Mucosa of descending colon (tissue), 3 donors: ENCODE results near the gene PPFIA3. TPM values are rescaled to one million over a fixed set of nuclear protein-coding genes. Genes with fewer than 3 reads are reported as not detected.

ENCODE experiments used
- ATAC-seq: fragments of 200-7000 bp; cut with Tn5 transposase; one replicate; pipeline ENCODE4 v1.9.1; 2020; ENCODE audit warnings: mild to moderate bottlenecking, moderate library complexity
- DNase-seq, 3 donors: peaks; one replicate each; pipeline ENCODE4 v3.0.0-alpha.2; 2020
- H3K36me3 ChIP-seq: fragments of 200-600 bp; one replicate; pipeline ENCODE4 v1.8.0; 2021; ENCODE audit warnings: low read depth, mild to moderate bottlenecking
- H3K4me1 ChIP-seq: fragments of 200-600 bp; one replicate; pipeline ENCODE4 v1.8.0; 2021; ENCODE audit warnings: low read depth, mild to moderate bottlenecking
- H3K4me3 ChIP-seq: fragments of 200-600 bp; one replicate; pipeline ENCODE4 v1.8.0; 2021; ENCODE audit warnings: mild to moderate bottlenecking
- H3K9me3 ChIP-seq: fragments of 200-600 bp; one replicate; pipeline ENCODE4 v1.8.0; 2021; ENCODE audit warnings: mild to moderate bottlenecking
- CTCF ChIP-seq: fragments of 200-600 bp; IDR thresholded peaks from one replicate; pipeline ENCODE4 v1.8.0; 2022; ENCODE audit warnings: antibody characterized with exemption, mild to moderate bottlenecking
- intact Hi-C, 2 donors: fragments of 100-400 bp; cut with DNase I in 1 of 2; cut with micrococcal nuclease in 1 of 2; formaldehyde crosslinking; loops; one replicate each; pipeline versions ENCODE4 v1.11.0 to v1.11.1; 2022; cut with DNase I, micrococcal nuclease
- total RNA-seq, 3 donors: library from RNA; stranded (reverse); fragmentation: NEBNext Ultra II Directional in 2 of 3; extraction: Animal tissue kit (Norgen Biotek cat#: 25700) in 2 of 3; gene quantifications; one replicate each; pipeline versions ENCODE4 v1.2.1 to v1.2.4, GENCODE V29; 2021 to 2023
- donor health status: DM: no; HTN: no; CAD: no; lungs with moderate emphysema.
- donor health status: DM: no; HTN: no; CAD: no.
- donor health status: DM: no; HTN: yes; CAD: no.

PPFIA3 gene
- total RNA-seq, 3 donors from 2014 or later, result 15.1 to 21.4 (median 19.6) TPM

- Histone ChIP-seq H3K9me3 (no peaks in the 10 kb centered on the region), H3K36me3 (peaks cover 5% of the 10 kb centered on the region), H3K4me3 (no peak overlapping the region), H3K4me1 (no peaks in the 10 kb centered on the region)
- DNase-seq (no peak), ATAC-seq (no peak)
- no peak for TF ChIP-seq CTCF
- intact Hi-C loops, result no loop called here
Observed at GRCh38 chr19:49080392-49080791, 39.0 kb upstream of the PPFIA3 start.

- DNase-seq (no peak), ATAC-seq (no peak)
- peaks cover 5% of the 10 kb centered on the region for H3K36me3 ChIP-seq
- intact Hi-C loops, result no loop called here
- H3K9me3 ChIP-seq, result no peaks in the 10 kb centered on the region
- no peak for TF ChIP-seq CTCF
- no peak overlapping the region for H3K4me3 ChIP-seq
- H3K4me1 ChIP-seq, result peaks cover 2% of the 10 kb centered on the region
Observed at GRCh38 chr19:49081273-49081672, 38.1 kb upstream of the PPFIA3 start.

GRCh38 chr19:49084206-49085019, 34.9 kb upstream of the PPFIA3 start:
- TF ChIP-seq CTCF, result no peak
- intact Hi-C loops, result no loop called here
- no peak overlapping the region for H3K4me3 ChIP-seq
- DNase-seq (peak in 2 of 3 donors; percentile 38 to 50), ATAC-seq (no peak)
- H3K36me3 ChIP-seq, result peaks cover 5% of the 10 kb centered on the region
- H3K4me1 ChIP-seq, result peaks cover 17% of the 10 kb centered on the region
- no peaks in the 10 kb centered on the region for H3K9me3 ChIP-seq

GRCh38 chr19:49085020-49085867, 34.1 kb upstream of the PPFIA3 start, which contains the start of gene SNRNP70:
TSS of gene SNRNP70 (plus strand) at chr19:49085451. CDS start at chr19:49086415, 964 bp downstream.
- peaks cover 5% of the 10 kb centered on the region for H3K36me3 ChIP-seq
- H3K4me1 ChIP-seq, result peaks cover 17% of the 10 kb centered on the region
- ATAC-seq, result peak; percentile 97
- peak within 1 kb of the TSS; percentile 76 for H3K4me3 ChIP-seq
- DNase-seq, result peak; percentile 97 to 100 (median 99)
- TF ChIP-seq CTCF, result no peak
- H3K9me3 ChIP-seq, result no peaks in the 10 kb centered on the region
- intact Hi-C loops, result no loop called here

GRCh38 chr19:49085868-49086232, 33.5 kb upstream of the PPFIA3 start:
- peaks cover 5% of the 10 kb centered on the region for H3K36me3 ChIP-seq
- no peaks in the 10 kb centered on the region for H3K9me3 ChIP-seq
- no peak for TF ChIP-seq CTCF
- intact Hi-C loops, result no loop called here
- peaks cover 17% of the 10 kb centered on the region for H3K4me1 ChIP-seq
- H3K4me3 ChIP-seq, result peak overlapping the region; percentile 76
- DNase-seq, result no peak
- no peak for ATAC-seq
